Limb (tissue), 2 donors: ENCODE data around the gene SYPL2.

Source experiments
- DNase-seq, 2 donors: peaks; one replicate each; pipeline ENCODE4 v3.0.0-alpha.2; 2016; ENCODE audit errors: extremely low spot score in 2 of 2

The SYPL2 gene

GRCh38 chr1:109514846-109515245 is 48.5 kb downstream of the SYPL2 start:
- DNase-seq = no peak

- DNase-seq = no peak
These were observed 50.5 kb downstream of the SYPL2 start for GRCh38 chr1:109516872-109517271.

- no peak for DNase-seq
These were observed 51.0 kb downstream of the SYPL2 start for GRCh38 chr1:109517337-109517736.

- DNase-seq = no peak
These were observed 54.9 kb downstream of the SYPL2 start for GRCh38 chr1:109521002-109521951.

- DNase-seq = no peak
These were observed 55.7 kb downstream of the SYPL2 start for GRCh38 chr1:109522026-109522425.

- DNase-seq = no peak
These were observed 57.4 kb downstream of the SYPL2 start for GRCh38 chr1:109523706-109524105.

- no peak for DNase-seq
These were observed 60.9 kb downstream of the SYPL2 start for GRCh38 chr1:109527098-109527811.

GRCh38 chr1:109527846-109528695 is 61.7 kb downstream of the SYPL2 start:
- DNase-seq = no peak

GRCh38 chr1:109528712-109529111 is 62.4 kb downstream of the SYPL2 start:
- DNase-seq = no peak

- peak in 1 of 2 donors; percentile 66 for DNase-seq
These were observed 63.6 kb downstream of the SYPL2 start for GRCh38 chr1:109529881-109530456.

GRCh38 chr1:109530457-109531087 is 64.2 kb downstream of the SYPL2 start:
- DNase-seq = peak; percentile 75 to 77

- DNase-seq = no peak
These were observed 65.0 kb downstream of the SYPL2 start for GRCh38 chr1:109531380-109531779.
